Measurements from ENCODE around the gene TMPRSS11A. TPM values are rescaled to one million over a fixed set of nuclear protein-coding genes. Genes with fewer than 3 reads are reported as not detected.

TMPRSS11A gene
- total RNA-seq, 2 experiments from 2014 or later: not detected

DNA sequence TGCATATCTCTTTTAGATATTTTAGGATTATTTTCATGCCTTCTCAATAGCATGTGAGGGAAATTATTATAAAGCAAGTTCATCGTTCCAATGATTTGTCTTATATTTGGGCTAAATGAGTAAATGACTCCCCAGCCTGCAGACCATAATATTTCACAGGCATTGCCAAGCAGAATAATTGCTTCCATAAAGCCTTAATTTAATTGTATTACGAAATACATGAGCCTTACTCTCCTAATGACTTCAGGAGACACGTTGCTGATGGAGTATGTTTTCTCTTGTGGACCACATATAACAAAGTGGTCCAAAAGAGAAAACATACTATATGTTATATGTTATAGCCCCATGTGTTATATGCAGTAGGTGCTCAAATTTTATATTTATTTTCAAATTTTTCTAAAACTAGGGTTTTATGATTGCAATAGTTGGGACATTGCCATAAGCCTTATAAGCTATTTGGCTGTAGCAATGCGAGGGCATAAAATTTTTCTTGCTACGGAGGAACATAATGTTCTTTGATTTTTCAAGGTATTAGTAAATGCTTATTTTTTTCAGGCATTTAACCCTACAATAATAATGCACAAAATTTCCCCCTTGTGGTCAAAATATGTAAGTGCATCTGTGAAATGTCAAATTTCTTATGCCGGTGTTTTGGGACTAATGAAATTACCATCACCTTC is 53.2 kb downstream of the TMPRSS11A start:
- H3K36me3 Mint-ChIP-seq: no peaks in the 10 kb centered on the region
- no peak overlapping the region for H3K27ac Mint-ChIP-seq
- CTCF ChIA-PET: interaction anchor here (0.7 to 2.1 kb wide), 5 partner anchors 10 to 364 kb away, joined by 3 to 8 read pairs (median 3); partner anchors contain the start of gene CENPC
- DNase-seq (no peak), ATAC-seq (no peak)
- H3K27me3 Mint-ChIP-seq: peaks cover 16% of the 10 kb centered on the region
- H3K4me3 Mint-ChIP-seq: no peak overlapping the region
- H3K9me3 Mint-ChIP-seq (ENCODE audit: low read depth): no peaks in the 10 kb centered on the region
- no peaks in the 10 kb centered on the region for H3K4me1 Mint-ChIP-seq

DNA sequence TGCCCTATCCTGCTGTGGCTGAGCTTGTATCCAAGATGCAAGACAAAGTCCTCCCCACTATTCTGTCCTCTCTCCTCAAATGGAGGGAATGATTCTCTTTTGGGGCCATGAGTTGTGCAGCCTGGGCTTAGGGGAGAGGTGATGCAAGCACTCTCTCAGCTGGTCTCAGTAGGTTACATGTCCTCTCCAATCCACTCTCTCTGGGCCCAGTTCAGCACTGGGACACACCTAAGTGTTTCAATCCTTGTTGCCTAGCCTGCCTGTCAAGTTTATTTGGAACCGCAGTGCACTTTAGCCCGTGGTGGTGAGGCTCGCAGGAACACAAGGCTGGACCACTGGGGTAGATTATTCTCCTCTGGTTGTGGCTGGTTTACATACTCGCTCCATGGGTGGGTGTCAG is 55.6 kb downstream of the TMPRSS11A start:
- ATAC-seq (no peak), DNase-seq (no peak)
- Mint-ChIP-seq H3K27ac (no peak overlapping the region), H3K4me3 (no peak overlapping the region), H3K36me3 (no peaks in the 10 kb centered on the region), H3K4me1 (no peaks in the 10 kb centered on the region), H3K9me3 (ENCODE audit: low read depth) (no peaks in the 10 kb centered on the region), H3K27me3 (peaks cover 20% of the 10 kb centered on the region)
- CTCF ChIA-PET: no interaction called here

DNA sequence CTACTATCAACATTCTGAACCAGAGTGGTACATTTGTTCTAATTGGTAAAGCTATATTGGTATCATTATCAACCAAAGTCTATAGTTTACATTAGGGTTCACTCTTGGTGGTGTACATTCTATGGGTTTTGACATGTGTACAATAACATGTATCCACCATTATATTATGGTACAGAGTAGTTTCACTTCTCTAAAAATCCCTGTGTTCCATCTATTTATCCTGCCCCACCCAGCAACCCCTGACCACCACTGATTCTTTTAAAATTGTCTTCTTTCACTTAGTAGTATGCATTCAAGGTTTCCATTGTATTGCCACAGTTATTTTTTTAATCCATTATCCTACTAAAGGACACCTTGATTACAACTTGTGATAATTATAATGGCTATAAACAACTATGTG is 64.2 kb downstream of the TMPRSS11A start:
- CTCF ChIA-PET: interaction anchor here (1.8 kb wide), 1 partner anchor 10 kb away, joined by 4 read pairs; no protein-coding TSS in a partner anchor
- ATAC-seq: no peak
- Mint-ChIP-seq H3K36me3 (no peaks in the 10 kb centered on the region), H3K9me3 (ENCODE audit: low read depth) (no peaks in the 10 kb centered on the region), H3K4me1 (no peaks in the 10 kb centered on the region), H3K27me3 (peaks cover 5% of the 10 kb centered on the region), H3K27ac (no peak overlapping the region), H3K4me3 (no peak overlapping the region)
- no peak for DNase-seq

DNA sequence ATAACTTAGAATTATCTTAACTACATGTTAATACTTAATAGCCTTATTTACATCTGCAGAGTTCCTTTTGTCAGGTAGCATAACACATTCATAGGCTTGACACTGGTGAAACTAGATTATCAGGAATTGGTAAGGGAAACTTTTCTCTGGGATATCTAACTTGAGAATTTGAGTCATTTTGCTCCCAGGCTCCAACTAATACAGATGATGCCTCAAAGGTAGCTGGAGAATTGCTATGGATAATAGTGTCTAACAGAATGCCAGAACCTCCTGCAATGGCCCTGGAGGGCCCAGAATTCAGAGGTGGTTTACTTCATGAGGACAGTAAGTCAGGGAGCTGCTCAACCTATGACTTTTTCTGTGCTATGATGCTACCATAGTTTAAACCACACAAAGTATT is 65.6 kb downstream of the TMPRSS11A start:
- Mint-ChIP-seq H3K9me3 (ENCODE audit: low read depth) (no peaks in the 10 kb centered on the region), H3K27ac (no peak overlapping the region), H3K4me3 (no peak overlapping the region), H3K4me1 (no peaks in the 10 kb centered on the region), H3K36me3 (no peaks in the 10 kb centered on the region), H3K27me3 (no peaks in the 10 kb centered on the region)
- ATAC-seq: no peak
- no peak for DNase-seq
- CTCF ChIA-PET: interaction anchor here (1.2 kb wide), 1 partner anchor 12 kb away, joined by 4 read pairs; no protein-coding TSS in a partner anchor

DNA sequence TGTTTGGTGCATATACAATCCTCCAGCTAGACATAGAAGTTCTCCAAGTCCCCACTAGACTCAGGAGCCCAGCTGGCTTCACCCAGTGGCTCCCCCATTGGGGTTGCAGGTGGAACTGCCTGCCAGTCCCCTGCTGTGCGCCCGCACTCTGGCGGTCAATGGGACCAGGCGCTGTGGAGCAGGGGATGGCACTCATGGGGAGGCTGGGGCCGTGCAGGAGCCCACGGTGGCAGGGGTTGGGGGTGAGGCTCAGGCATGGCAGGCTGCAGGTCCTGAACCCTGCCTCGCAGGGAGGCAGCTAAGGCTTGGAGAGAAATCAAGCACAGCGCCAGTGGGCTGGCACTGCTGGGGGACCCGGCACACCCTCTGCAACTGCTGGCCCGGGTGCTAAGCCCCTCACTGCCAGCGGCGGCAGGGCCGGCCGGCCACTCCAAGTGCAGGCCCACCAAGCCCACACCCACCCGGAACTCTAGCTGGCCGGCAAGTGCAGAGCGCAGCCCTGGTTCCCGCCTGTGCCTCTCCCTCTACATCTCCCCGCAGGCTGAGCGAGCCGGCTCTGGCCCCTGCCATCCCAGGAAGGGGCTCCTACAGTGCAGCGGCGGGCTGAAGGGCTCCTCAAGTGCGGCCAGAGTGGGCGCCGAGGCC is 66.8 kb downstream of the TMPRSS11A start:
- no peaks in the 10 kb centered on the region for H3K4me1 Mint-ChIP-seq
- no peaks in the 10 kb centered on the region for H3K36me3 Mint-ChIP-seq
- no peak for ATAC-seq
- no peak for DNase-seq
- no peaks in the 10 kb centered on the region for H3K9me3 Mint-ChIP-seq (ENCODE audit: low read depth)
- H3K27me3 Mint-ChIP-seq: no peaks in the 10 kb centered on the region
- CTCF ChIA-PET: no interaction called here
- no peak overlapping the region for H3K4me3 Mint-ChIP-seq
- H3K27ac Mint-ChIP-seq: no peak overlapping the region

DNA sequence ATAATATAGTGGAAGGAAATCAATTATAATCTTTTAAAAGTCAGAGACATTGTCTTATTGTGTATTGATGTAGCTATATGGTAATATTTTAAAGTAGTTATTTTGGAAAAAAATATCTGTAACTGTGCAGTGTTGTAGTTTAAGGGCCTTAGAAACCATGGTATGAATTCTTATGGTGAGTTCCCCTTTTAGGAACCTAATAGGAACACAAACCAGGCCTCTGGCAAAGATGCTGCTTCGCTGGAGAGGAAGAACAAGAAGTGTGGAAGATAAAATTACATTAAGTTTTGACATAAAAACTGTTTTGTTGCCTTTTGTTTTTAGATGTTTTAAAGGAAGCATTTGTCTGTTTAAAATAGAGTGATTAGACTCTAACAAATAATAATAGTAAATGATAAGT is 68.6 kb downstream of the TMPRSS11A start:
- no peak for DNase-seq
- Mint-ChIP-seq H3K9me3 (ENCODE audit: low read depth) (no peaks in the 10 kb centered on the region), H3K4me3 (no peak overlapping the region), H3K27ac (no peak overlapping the region), H3K27me3 (no peaks in the 10 kb centered on the region), H3K36me3 (no peaks in the 10 kb centered on the region), H3K4me1 (no peaks in the 10 kb centered on the region)
- CTCF ChIA-PET: no interaction called here
- ATAC-seq: no peak

DNA sequence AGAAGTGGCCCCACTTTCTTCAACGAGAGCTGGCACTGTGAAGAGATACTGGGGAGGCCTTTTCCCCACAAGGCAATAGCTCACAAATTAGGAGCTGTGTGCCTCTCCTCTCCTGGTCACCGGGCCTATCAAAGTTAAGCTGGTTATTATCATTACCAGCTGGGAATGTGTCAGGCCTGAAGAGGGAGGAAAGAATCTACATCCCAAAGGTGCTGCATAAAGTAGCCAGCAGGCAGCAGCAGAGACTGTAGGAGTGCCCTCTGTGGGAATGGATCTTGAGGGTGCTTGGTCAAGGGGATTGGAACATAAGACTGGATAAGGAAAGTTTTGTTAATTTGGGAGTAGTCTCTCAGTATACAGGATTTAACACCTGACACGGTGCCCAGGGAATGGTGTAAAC is 70.4 kb downstream of the TMPRSS11A start:
- H3K4me1 Mint-ChIP-seq: no peaks in the 10 kb centered on the region
- CTCF ChIA-PET: no interaction called here
- no peak for ATAC-seq

DNA sequence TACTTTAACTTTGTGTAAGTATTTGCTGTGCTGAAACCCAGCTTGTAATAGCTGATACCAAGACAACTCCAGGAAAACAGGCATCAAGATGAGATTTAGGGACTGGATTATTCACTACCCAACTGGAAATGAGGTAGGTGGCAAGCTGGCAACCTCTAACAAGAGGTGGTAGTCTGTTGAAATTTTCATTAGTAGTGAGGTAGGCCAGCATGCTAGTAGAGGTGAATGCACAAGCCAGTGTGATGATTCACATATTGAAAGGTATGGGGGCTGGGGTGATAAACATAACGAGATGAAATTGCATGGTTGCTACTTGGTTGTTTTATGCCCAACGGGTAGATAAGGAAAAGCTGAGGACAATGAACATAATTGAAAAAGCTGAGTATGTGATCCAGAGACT is 71.0 kb downstream of the TMPRSS11A start:
- no peaks in the 10 kb centered on the region for H3K36me3 Mint-ChIP-seq
- no peak for ATAC-seq
- CTCF ChIA-PET: no interaction called here
- no peaks in the 10 kb centered on the region for H3K9me3 Mint-ChIP-seq (ENCODE audit: low read depth)
- DNase-seq: no peak
- no peak overlapping the region for H3K4me3 Mint-ChIP-seq
- H3K4me1 Mint-ChIP-seq: no peaks in the 10 kb centered on the region
- no peak overlapping the region for H3K27ac Mint-ChIP-seq
- no peaks in the 10 kb centered on the region for H3K27me3 Mint-ChIP-seq

More for the DNA sequence above, 70.4 kb downstream of the TMPRSS11A start:
- no peaks in the 10 kb centered on the region for H3K36me3 Mint-ChIP-seq
- H3K27ac Mint-ChIP-seq: no peak overlapping the region
- H3K9me3 Mint-ChIP-seq (ENCODE audit: low read depth): no peaks in the 10 kb centered on the region
- no peaks in the 10 kb centered on the region for H3K27me3 Mint-ChIP-seq
- DNase-seq: no peak
- no peak overlapping the region for H3K4me3 Mint-ChIP-seq

DNA sequence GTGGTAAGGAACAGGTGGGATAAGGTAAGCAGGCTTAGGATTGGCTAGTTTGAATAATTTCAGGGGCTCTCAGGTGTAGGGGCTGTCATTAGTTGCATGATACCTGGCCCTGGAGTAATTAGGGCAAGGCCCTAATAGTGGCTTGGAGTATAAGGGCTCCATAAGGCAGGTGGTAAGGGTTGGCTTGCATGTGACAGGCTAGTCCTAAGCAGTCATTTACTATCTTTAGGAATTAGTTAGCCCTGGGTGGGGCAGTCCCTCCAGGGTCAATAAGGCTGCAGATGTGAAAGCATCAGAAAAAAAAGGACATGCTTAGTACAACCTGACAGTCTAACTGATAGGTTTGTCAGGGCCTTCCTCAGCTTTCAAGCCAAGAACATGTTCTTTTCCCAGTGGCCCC is 71.6 kb downstream of the TMPRSS11A start:
- ATAC-seq: no peak

DNA sequence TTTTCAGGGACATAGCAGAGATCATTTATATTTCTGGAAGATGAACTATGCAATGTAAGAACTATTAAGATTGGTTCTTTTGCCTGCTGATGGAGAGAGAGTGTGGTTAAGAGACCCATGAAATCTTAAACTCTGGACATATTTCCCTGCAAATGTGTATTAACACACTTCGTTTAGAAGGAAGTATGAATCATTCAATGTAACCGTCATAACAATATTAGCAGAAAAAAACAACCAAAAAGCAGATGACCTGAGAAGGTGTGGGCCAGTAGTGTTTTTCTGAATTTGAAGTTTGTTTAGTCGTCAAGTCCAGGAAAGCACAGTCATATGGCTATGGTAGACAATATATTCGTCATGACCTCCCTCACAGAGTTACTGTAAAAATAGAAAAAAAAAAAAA is 77.0 kb downstream of the TMPRSS11A start:
- Mint-ChIP-seq H3K36me3 (no peaks in the 10 kb centered on the region), H3K27me3 (peaks cover 7% of the 10 kb centered on the region), H3K4me1 (no peaks in the 10 kb centered on the region), H3K4me3 (no peak overlapping the region), H3K9me3 (ENCODE audit: low read depth) (no peaks in the 10 kb centered on the region), H3K27ac (no peak overlapping the region)
- CTCF ChIA-PET: no interaction called here
- ATAC-seq (no peak), DNase-seq (no peak)

More for the DNA sequence above, 71.6 kb downstream of the TMPRSS11A start:
- H3K27me3 Mint-ChIP-seq: no peaks in the 10 kb centered on the region
- DNase-seq: no peak
- no peak overlapping the region for H3K4me3 Mint-ChIP-seq
- CTCF ChIA-PET: no interaction called here
- H3K4me1 Mint-ChIP-seq: no peaks in the 10 kb centered on the region
- no peaks in the 10 kb centered on the region for H3K36me3 Mint-ChIP-seq
- H3K9me3 Mint-ChIP-seq (ENCODE audit: low read depth): no peaks in the 10 kb centered on the region
- H3K27ac Mint-ChIP-seq: no peak overlapping the region

DNA sequence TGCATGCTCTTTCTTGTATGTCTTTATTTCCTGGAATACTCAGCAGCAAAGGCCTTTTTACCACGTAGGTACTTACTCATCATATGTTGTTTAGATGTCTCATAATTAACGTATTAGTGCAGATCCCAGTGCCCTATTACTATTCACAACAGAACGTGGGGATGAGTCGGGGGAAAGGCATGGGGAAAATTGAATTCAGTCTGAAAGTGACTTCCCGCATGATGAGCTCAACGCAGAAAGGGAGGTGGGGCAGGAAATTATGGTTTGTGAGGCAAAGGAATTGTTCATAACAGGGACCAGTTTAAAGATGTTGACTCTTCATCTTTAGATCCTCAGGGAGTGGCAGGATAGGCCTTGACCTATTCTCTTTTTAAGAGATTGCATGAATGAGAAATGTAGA is 77.5 kb downstream of the TMPRSS11A start:
- H3K4me3 Mint-ChIP-seq: no peak overlapping the region
- no peak for DNase-seq
- H3K9me3 Mint-ChIP-seq (ENCODE audit: low read depth): no peaks in the 10 kb centered on the region
- ATAC-seq: no peak
- CTCF ChIA-PET: no interaction called here
- H3K27me3 Mint-ChIP-seq: peaks cover 7% of the 10 kb centered on the region
- H3K36me3 Mint-ChIP-seq: no peaks in the 10 kb centered on the region
- H3K4me1 Mint-ChIP-seq: no peaks in the 10 kb centered on the region
- H3K27ac Mint-ChIP-seq: no peak overlapping the region

DNA sequence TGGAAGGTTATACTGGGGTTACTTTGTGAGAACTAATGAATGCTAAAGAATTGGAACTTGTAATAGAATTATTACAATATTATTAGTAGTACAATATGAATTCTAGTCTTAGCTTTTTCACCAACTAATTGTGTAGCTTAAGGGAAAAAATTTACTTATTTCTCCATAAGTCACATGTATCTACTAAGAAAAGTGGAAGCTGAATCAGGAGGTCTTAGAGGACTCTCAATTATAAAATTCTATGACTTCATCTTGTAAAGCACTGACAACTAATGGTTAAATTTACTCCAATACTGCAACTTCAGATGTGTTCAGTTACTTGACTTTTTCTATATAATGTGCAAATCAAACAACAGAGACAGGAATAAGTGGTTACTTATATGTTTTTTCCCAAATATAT is 78.6 kb downstream of the TMPRSS11A start:
- Mint-ChIP-seq H3K36me3 (no peaks in the 10 kb centered on the region), H3K9me3 (ENCODE audit: low read depth) (no peaks in the 10 kb centered on the region), H3K27ac (no peak overlapping the region), H3K27me3 (peaks cover 7% of the 10 kb centered on the region), H3K4me3 (no peak overlapping the region), H3K4me1 (no peaks in the 10 kb centered on the region)
- CTCF ChIA-PET: no interaction called here
- DNase-seq (no peak), ATAC-seq (no peak)

DNA sequence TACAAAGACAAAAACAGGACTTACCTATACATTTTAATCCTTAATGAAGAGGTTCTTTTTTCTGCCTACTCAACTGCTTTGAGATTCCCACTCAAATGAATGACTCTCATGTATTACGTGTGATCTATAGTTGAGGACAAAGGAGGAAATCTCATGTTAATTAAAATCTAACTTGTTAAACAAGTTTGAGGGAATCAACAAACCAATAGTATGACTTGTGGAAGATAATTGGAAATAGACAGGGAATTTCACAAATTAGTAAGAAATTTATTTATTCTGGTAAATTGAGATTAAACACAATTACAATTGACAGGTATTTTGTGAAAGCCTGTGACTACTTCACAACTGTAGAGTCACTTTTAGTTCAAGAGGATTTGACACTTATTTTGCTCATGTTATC is 79.4 kb downstream of the TMPRSS11A start, which contains the start of gene TMPRSS11D:
TMPRSS11D (minus strand) TSS at position 101 of the 400 bp plus-strand sequence; CDS start at position 32, 69 bp downstream.
- DNase-seq: no peak
- Mint-ChIP-seq H3K36me3 (no peaks in the 10 kb centered on the region), H3K9me3 (ENCODE audit: low read depth) (no peaks in the 10 kb centered on the region), H3K4me3 (no peak within 1 kb of the TSS), H3K27ac (no peak within 1 kb of the TSS), H3K27me3 (peaks cover 7% of the 10 kb centered on the region), H3K4me1 (no peaks in the 10 kb centered on the region)
- ATAC-seq: no peak
- CTCF ChIA-PET: no interaction called here

DNA sequence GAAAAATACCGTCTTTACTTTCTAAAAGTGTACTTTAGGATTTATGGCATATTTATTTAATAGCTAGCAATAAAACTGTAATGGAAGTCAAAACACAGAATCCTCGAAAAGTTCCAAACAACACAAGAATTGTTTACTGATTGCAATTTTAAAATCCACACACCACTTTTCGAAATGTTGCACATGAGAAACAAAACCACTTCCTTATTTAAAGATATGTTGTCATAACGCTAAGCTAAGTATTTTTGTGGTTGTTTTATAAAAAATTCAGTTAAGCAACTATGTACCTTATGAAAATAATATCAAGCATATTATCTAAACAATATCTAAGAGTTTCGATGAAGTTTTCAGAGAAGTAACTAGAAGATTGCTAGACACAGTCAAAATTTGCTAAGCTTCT is 79.8 kb downstream of the TMPRSS11A start:
- no peaks in the 10 kb centered on the region for H3K4me1 Mint-ChIP-seq
- ATAC-seq (no peak), DNase-seq (no peak)
- no peak overlapping the region for H3K4me3 Mint-ChIP-seq
- no peaks in the 10 kb centered on the region for H3K36me3 Mint-ChIP-seq
- CTCF ChIA-PET: no interaction called here
- H3K27me3 Mint-ChIP-seq: peaks cover 7% of the 10 kb centered on the region
- no peaks in the 10 kb centered on the region for H3K9me3 Mint-ChIP-seq (ENCODE audit: low read depth)
- H3K27ac Mint-ChIP-seq: no peak overlapping the region
